ENCODE data around the gene TIMD4. TPM values are rescaled to one million over a fixed set of nuclear protein-coding genes. Genes with fewer than 3 reads are reported as not detected.
"Not testable (repeated sequence)": the region's sequence is repeated elsewhere in the genome, so short reads cannot be mapped to it uniquely, and the experiment has no call there.

The TIMD4 gene
- total and polyA plus RNA-seq, 9 of the 15 experiments (the other 6 are each of a cell fraction or from before 2014, with no cell fraction given): not detected

DNA sequence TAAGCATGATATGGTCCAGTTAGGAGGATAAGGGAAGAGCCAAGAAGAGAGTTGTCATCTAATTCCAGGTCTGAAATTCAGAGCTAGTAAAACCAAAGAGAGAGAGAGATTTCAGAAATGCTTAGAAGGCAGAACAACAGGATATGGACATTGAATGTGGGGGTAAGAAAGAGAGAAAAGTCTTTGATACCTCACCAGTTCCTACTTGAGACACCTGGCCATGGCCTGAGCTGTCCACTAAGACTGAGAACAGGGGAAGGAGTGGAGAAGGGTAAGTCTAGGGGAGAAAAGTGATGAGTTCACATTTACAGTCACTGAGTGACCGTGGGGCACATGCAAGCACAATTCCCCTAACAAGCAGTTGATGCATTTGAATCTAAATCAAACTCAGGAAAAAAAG is 35.5 kb downstream of the TIMD4 start (continued):
- TF ChIP-seq, protein P1, sequence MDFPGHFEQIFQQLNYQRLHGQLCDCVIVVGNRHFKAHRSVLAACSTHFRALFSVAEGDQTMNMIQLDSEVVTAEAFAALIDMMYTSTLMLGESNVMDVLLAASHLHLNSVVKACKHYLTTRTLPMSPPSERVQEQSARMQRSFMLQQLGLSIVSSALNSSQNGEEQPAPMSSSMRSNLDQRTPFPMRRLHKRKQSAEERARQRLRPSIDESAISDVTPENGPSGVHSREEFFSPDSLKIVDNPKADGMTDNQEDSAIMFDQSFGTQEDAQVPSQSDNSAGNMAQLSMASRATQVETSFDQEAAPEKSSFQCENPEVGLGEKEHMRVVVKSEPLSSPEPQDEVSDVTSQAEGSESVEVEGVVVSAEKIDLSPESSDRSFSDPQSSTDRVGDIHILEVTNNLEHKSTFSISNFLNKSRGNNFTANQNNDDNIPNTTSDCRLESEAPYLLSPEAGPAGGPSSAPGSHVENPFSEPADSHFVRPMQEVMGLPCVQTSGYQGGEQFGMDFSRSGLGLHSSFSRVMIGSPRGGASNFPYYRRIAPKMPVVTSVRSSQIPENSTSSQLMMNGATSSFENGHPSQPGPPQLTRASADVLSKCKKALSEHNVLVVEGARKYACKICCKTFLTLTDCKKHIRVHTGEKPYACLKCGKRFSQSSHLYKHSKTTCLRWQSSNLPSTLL (IDR thresholded peaks at IDR 0.05): no peak
- no peak for TF ChIP-seq PYGO2 (tag; IDR thresholded peaks at IDR 0.05)

DNA sequence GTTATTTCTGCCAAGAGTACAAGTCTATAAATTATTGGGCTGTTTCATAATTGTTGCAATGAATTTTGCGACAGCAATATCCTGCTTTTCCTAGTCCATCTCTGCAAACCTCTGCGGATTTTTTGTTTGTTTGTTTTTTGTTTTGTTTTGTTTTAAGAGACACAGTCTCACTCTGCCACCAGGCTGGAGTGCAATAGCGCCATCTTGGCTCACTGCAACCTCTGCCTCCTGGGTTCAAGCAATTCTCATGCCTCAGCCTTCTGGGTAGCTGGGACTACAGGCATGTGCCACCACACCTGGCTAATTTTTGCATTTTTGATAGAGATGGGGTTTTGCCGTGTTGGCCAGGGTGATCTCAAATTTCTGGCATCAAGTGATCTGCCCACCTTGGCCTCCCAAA is 37.3 kb downstream of the TIMD4 start:
- H3K27me3 ChIP-seq (ENCODE audit: control insufficient read depth in 2 of 2, insufficient read depth in 2 of 2, low read length in 2 of 2); POLR2A ChIA-PET; H3K9me1 ChIP-seq (ENCODE audit: control insufficient read depth, insufficient read depth, low read length); H3K9me3 ChIP-seq (replicated peaks; ENCODE audit: control insufficient read depth, insufficient read depth, low read depth, low read length); DNase-seq (ENCODE audit: extremely low read depth in 1 of 4, low spot score in 3 of 4); H4K20me1 ChIP-seq (replicated peaks; ENCODE audit: control insufficient read depth, insufficient read depth, low read length); H3K27ac ChIP-seq (ENCODE audit: extremely low read depth, low read depth, low read length); ATAC-seq; FAIRE-seq; H2AFZ ChIP-seq (ENCODE audit: low read depth, low read length); H3K4me1 ChIP-seq (replicated peaks in 1 of 2; ENCODE audit: control insufficient read depth in 2 of 2, insufficient read depth in 2 of 2, low read length in 2 of 2); in situ Hi-C loops (cut with MboI); H3K9ac ChIP-seq (ENCODE audit: insufficient read depth in 1 of 2, low read depth in 2 of 2, low read length in 2 of 2); H3K79me2 ChIP-seq (ENCODE audit: control insufficient read depth, insufficient read depth, low read length); H3K36me3 ChIP-seq (ENCODE audit: control insufficient read depth, insufficient read depth, low read length); intact Hi-C loops (cut with micrococcal nuclease); H3K4me2 ChIP-seq (ENCODE audit: insufficient read depth, low read length); CTCF ChIA-PET (ENCODE audit: low intra/inter-chr PET ratio); BruUV-seq (replicated peaks); H3K4me3 ChIP-seq: not testable (repeated sequence)
- WGBS (ENCODE audit: insufficient coverage, low coverage, missing lambda C conversion rate): 1% methylated on average over 4 of the region's 4 CpGs
